Hepatocyte (in vitro differentiated cells): Measurements from ENCODE around the gene PPA2.
A peak's percentile ranks its signal among the peaks of the same experiment; 100 is the strongest.

Experiments
- EZH2 ChIP-seq: fragments of 200-600 bp; sonication (generic); IDR thresholded peaks from 2 replicates; pipeline ENCODE4 v1.6.1; 2016; ENCODE audit warnings: antibody characterized with exemption, mild to moderate bottlenecking, borderline replicate concordance
- TF ChIP-seq, protein P1 (sequence below): fragments of 200-600 bp; sonication (generic); IDR thresholded peaks from 2 replicates; pipeline ENCODE4 v1.5.1; 2016; ENCODE audit warnings: antibody characterized with exemption, mild to moderate bottlenecking; ENCODE audit not compliant: poor library complexity

DNA sequence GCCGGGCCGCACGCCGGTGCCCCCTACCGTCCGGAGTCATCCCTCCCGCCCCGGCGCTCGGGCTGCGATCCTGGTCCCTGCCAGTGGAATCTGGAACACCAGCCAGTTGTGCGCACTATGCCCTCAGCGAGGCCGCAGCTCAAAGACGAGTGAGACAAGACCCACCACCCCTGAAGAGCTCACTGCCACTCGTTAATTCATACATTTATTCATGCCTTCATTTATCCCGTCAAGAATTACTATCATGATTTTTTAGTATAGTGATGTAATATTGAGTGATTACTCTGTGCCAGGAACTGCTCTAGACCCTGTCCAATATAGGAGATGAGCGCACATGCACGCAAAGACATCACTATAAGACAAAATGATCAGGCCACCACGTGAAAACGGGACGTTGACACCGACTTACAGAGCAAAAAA is 247 bp upstream of the PPA2 start:
- TF ChIP-seq, protein P1, sequence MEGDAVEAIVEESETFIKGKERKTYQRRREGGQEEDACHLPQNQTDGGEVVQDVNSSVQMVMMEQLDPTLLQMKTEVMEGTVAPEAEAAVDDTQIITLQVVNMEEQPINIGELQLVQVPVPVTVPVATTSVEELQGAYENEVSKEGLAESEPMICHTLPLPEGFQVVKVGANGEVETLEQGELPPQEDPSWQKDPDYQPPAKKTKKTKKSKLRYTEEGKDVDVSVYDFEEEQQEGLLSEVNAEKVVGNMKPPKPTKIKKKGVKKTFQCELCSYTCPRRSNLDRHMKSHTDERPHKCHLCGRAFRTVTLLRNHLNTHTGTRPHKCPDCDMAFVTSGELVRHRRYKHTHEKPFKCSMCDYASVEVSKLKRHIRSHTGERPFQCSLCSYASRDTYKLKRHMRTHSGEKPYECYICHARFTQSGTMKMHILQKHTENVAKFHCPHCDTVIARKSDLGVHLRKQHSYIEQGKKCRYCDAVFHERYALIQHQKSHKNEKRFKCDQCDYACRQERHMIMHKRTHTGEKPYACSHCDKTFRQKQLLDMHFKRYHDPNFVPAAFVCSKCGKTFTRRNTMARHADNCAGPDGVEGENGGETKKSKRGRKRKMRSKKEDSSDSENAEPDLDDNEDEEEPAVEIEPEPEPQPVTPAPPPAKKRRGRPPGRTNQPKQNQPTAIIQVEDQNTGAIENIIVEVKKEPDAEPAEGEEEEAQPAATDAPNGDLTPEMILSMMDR: peak; percentile 91
- TF ChIP-seq EZH2: no peak
